HFFc6 (cell line): ENCODE results near the gene SCTR. TPM values are rescaled to one million over a fixed set of nuclear protein-coding genes. Genes with fewer than 3 reads are reported as not detected.

Experiments used
- DNase-seq: peaks from one replicate; pipeline ENCODE4 v3.0.0-alpha.2; 2018
- H3K27ac Mint-ChIP-seq: 2 replicates; pipeline ENCODE4 v1.8.0; 2020; ENCODE audit warnings: mild to moderate bottlenecking, mixed read lengths
- H3K27me3 Mint-ChIP-seq: 2 replicates; pipeline ENCODE4 v1.8.0; 2021; ENCODE audit warnings: mild to moderate bottlenecking, moderate library complexity, mixed read lengths; ENCODE audit not compliant: insufficient read depth
- H3K36me3 Mint-ChIP-seq: 2 replicates; pipeline ENCODE4 v1.8.0; 2021; ENCODE audit warnings: low read depth, mixed read lengths
- H3K4me1 Mint-ChIP-seq: 2 replicates; pipeline ENCODE4 v1.8.0; 2020; ENCODE audit warnings: low read depth, mixed read lengths
- H3K4me3 Mint-ChIP-seq: 2 replicates; pipeline ENCODE4 v1.8.0; 2020; ENCODE audit warnings: mild to moderate bottlenecking, moderate library complexity, mixed read lengths
- H3K9me3 Mint-ChIP-seq: 2 replicates; pipeline ENCODE4 v1.8.0; 2020; ENCODE audit warnings: mild to moderate bottlenecking, mixed read lengths
- CTCF ChIP-seq: fragments of 200-600 bp; sonication (generic); IDR thresholded peaks from 2 replicates; pipeline ENCODE4 v1.5.0; 2021; ENCODE audit warnings: antibody characterized with exemption, mild to moderate bottlenecking
- total RNA-seq, 6 experiments: library from RNA; stranded (reverse); fragmentation: NEBNext Ultra II Directional; extraction: Animal tissue kit (Norgen Biotek cat#: 25700); gene quantifications; 2 replicates in 1 of 6; 3 replicates in 5 of 6; pipeline ENCODE4 v1.2.3, GENCODE V29; 2021

SCTR gene
- total RNA-seq, 6 experiments from 2014 or later = not detected

GRCh38 chr2:119536707-119537106, 12.4 kb upstream of the SCTR start:
- Mint-ChIP-seq H3K4me3 (no peak overlapping the region), H3K4me1 (no peaks in the 10 kb centered on the region), H3K27me3 (peaks cover 7% of the 10 kb centered on the region), H3K36me3 (no peaks in the 10 kb centered on the region), H3K27ac (no peak overlapping the region), H3K9me3 (peaks cover 10% of the 10 kb centered on the region; the same call in 1 of the 2 replicates)
- TF ChIP-seq CTCF = no peak
- DNase-seq = no peak

- DNase-seq = no peak
- H3K9me3 Mint-ChIP-seq = peaks cover 10% of the 10 kb centered on the region; the same call in 1 of the 2 replicates
- H3K4me1 Mint-ChIP-seq = no peaks in the 10 kb centered on the region
- peaks cover 7% of the 10 kb centered on the region for H3K27me3 Mint-ChIP-seq
- no peak overlapping the region for H3K4me3 Mint-ChIP-seq
- no peak for TF ChIP-seq CTCF
- H3K27ac Mint-ChIP-seq = no peak overlapping the region
- H3K36me3 Mint-ChIP-seq = no peaks in the 10 kb centered on the region
Observed at GRCh38 chr2:119536211-119536610, 11.9 kb upstream of the SCTR start.

GRCh38 chr2:119533560-119533959, 9.3 kb upstream of the SCTR start:
- H3K27ac Mint-ChIP-seq = no peak overlapping the region

GRCh38 chr2:119531292-119531691, 7.0 kb upstream of the SCTR start:
- H3K27me3 Mint-ChIP-seq = peaks cover 22% of the 10 kb centered on the region
- DNase-seq = no peak
- H3K4me3 Mint-ChIP-seq = no peak overlapping the region
- H3K9me3 Mint-ChIP-seq = peaks cover 10% of the 10 kb centered on the region; the same call in 1 of the 2 replicates
- H3K4me1 Mint-ChIP-seq = no peaks in the 10 kb centered on the region
- H3K36me3 Mint-ChIP-seq = no peaks in the 10 kb centered on the region
- H3K27ac Mint-ChIP-seq = no peak overlapping the region
- TF ChIP-seq CTCF = no peak

More at GRCh38 chr2:119533560-119533959, 9.3 kb upstream of the SCTR start:
- peaks cover 10% of the 10 kb centered on the region; the same call in 1 of the 2 replicates for H3K9me3 Mint-ChIP-seq
- no peak for TF ChIP-seq CTCF
- no peaks in the 10 kb centered on the region for H3K4me1 Mint-ChIP-seq
- no peak for DNase-seq
- H3K27me3 Mint-ChIP-seq = peaks cover 15% of the 10 kb centered on the region
- no peaks in the 10 kb centered on the region for H3K36me3 Mint-ChIP-seq
- no peak overlapping the region for H3K4me3 Mint-ChIP-seq

GRCh38 chr2:119527999-119528398, 3.7 kb upstream of the SCTR start:
- Mint-ChIP-seq H3K27ac (no peak overlapping the region), H3K27me3 (peaks cover 34% of the 10 kb centered on the region)

More at GRCh38 chr2:119527999-119528398, 3.7 kb upstream of the SCTR start:
- H3K4me3 Mint-ChIP-seq = no peak overlapping the region
- no peaks in the 10 kb centered on the region for H3K4me1 Mint-ChIP-seq
- no peak for TF ChIP-seq CTCF
- H3K9me3 Mint-ChIP-seq = peaks cover under 1% of the 10 kb centered on the region; the same call in 1 of the 2 replicates
- H3K36me3 Mint-ChIP-seq = no peaks in the 10 kb centered on the region
- no peak for DNase-seq
